Progenitor cell of endocrine pancreas (in vitro differentiated cells): ENCODE data around the gene PDLIM4. TPM values are rescaled to one million over a fixed set of nuclear protein-coding genes. Genes with fewer than 3 reads are reported as not detected.

Experiments used
- DNase-seq: peaks from one replicate; pipeline ENCODE4 v3.0.0; 2021; ENCODE audit warnings: low spot score; ENCODE audit not compliant: unreplicated experiment
- H3K27ac Mint-ChIP-seq: 2 replicates; pipeline ENCODE4 v1.8.0; 2021; ENCODE audit warnings: mild to moderate bottlenecking, moderate library complexity, mixed read lengths
- H3K27me3 Mint-ChIP-seq: 2 replicates; pipeline ENCODE4 v1.8.0; 2021; ENCODE audit warnings: mixed read lengths
- H3K36me3 Mint-ChIP-seq: 2 replicates; pipeline ENCODE4 v1.8.0; 2022; ENCODE audit warnings: mixed read lengths; ENCODE audit not compliant: insufficient read depth
- H3K4me1 Mint-ChIP-seq: 2 replicates; pipeline ENCODE4 v1.8.0; 2021; ENCODE audit warnings: low read depth, mixed read lengths
- H3K4me3 Mint-ChIP-seq: 2 replicates; pipeline ENCODE4 v1.8.0; 2021; ENCODE audit warnings: low read depth, mild to moderate bottlenecking, moderate library complexity, mixed read lengths
- H3K9me3 Mint-ChIP-seq: 2 replicates; pipeline ENCODE4 v1.8.0; 2021; ENCODE audit warnings: low read depth, mixed read lengths
- total RNA-seq: library from RNA; stranded (reverse); gene quantifications from 2 replicates; pipeline ENCODE4 v1.2.1, GENCODE V29; 2021
- TF ChIP-seq, protein P1 (sequence below): fragments of 200-600 bp; sonication (generic); IDR thresholded peaks from one replicate; pipeline ENCODE4 v1.5.0; 2021; ENCODE audit warnings: antibody characterized with exemption, mild to moderate bottlenecking; ENCODE audit not compliant: unreplicated experiment

The PDLIM4 gene
- total RNA-seq, 1 donor from 2014 or later: 14.7 TPM

DNA sequence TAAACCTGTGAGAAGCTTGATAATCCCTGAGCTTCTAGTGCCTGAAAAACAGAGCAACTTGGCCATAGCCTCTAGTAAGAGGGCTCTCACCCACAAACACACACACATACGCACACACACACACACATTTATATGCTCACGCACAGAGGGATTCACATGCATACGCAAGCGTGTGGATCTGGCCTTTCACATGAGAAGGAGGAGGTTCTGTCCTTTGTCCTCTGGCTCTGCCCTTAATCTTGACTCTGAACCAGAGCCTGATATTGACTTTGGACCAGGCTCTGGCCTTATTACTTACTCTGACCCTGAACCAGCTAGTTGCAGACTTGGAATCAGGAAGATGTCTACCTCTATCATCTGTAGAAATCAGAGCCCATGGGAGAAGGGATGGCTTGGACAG is 19.8 kb upstream of the PDLIM4 start:
- Mint-ChIP-seq H3K4me1 (no peaks in the 10 kb centered on the region), H3K36me3 (no peaks in the 10 kb centered on the region), H3K9me3 (peaks cover 3% of the 10 kb centered on the region), H3K27ac (no peak overlapping the region), H3K4me3 (no peak overlapping the region), H3K27me3 (peaks cover 6% of the 10 kb centered on the region)
- TF ChIP-seq, protein P1, sequence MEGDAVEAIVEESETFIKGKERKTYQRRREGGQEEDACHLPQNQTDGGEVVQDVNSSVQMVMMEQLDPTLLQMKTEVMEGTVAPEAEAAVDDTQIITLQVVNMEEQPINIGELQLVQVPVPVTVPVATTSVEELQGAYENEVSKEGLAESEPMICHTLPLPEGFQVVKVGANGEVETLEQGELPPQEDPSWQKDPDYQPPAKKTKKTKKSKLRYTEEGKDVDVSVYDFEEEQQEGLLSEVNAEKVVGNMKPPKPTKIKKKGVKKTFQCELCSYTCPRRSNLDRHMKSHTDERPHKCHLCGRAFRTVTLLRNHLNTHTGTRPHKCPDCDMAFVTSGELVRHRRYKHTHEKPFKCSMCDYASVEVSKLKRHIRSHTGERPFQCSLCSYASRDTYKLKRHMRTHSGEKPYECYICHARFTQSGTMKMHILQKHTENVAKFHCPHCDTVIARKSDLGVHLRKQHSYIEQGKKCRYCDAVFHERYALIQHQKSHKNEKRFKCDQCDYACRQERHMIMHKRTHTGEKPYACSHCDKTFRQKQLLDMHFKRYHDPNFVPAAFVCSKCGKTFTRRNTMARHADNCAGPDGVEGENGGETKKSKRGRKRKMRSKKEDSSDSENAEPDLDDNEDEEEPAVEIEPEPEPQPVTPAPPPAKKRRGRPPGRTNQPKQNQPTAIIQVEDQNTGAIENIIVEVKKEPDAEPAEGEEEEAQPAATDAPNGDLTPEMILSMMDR: no peak
- DNase-seq: no peak

- TF ChIP-seq, protein P1: peak; percentile 83
- Mint-ChIP-seq H3K4me3 (no peak overlapping the region), H3K27me3 (peaks cover under 1% of the 10 kb centered on the region), H3K36me3 (peaks cover 1% of the 10 kb centered on the region), H3K9me3 (peaks cover 7% of the 10 kb centered on the region), H3K27ac (no peak overlapping the region), H3K4me1 (no peaks in the 10 kb centered on the region)
- peak; percentile 73 for DNase-seq
These were observed 19.2 kb upstream of the PDLIM4 start for GRCh38 chr5:132238169-132238744.

GRCh38 chr5:132238901-132239500 is 18.5 kb upstream of the PDLIM4 start:
- Mint-ChIP-seq H3K36me3 (peaks cover 3% of the 10 kb centered on the region), H3K4me1 (no peaks in the 10 kb centered on the region), H3K27me3 (no peaks in the 10 kb centered on the region), H3K27ac (no peak overlapping the region), H3K9me3 (peaks cover 11% of the 10 kb centered on the region), H3K4me3 (no peak overlapping the region)
- TF ChIP-seq, protein P1: no peak
- DNase-seq: no peak

GRCh38 chr5:132239776-132240175 is 17.7 kb upstream of the PDLIM4 start:
- no peak for DNase-seq
- H3K4me3 Mint-ChIP-seq: no peak overlapping the region
- H3K27ac Mint-ChIP-seq: no peak overlapping the region
- no peaks in the 10 kb centered on the region for H3K4me1 Mint-ChIP-seq
- TF ChIP-seq, protein P1: no peak
- peaks cover 3% of the 10 kb centered on the region for H3K36me3 Mint-ChIP-seq
- H3K9me3 Mint-ChIP-seq: peaks cover 17% of the 10 kb centered on the region
- H3K27me3 Mint-ChIP-seq: no peaks in the 10 kb centered on the region

DNA sequence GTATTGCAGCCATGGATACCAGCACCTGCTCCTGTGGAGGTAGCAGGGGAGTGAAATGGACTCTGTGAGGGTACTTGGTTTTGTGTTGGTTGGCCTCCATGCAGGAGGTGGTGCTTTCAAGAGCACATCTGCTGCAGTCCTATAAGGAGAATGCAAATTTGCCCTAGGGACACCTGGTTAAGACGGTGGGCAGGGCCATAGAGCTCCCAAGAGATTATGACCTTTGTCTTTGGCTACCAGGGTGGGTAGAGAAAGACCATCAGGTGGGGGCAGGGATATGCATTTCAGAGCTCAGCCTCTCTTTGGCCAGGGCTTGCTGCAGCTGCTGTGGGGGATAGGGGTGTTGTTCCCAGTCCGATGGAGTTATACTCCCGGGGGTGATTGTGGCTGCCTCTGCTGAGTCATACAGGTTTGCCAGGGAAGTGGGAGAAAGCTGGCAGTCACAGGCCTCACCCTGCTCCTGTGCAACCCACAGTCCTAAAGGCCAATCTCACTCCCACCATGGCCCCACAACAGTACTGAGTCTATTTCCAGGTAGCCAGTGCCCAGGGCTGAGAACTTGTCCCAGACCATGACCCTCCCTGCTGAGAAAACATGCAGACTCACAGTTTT is 14.0 kb upstream of the PDLIM4 start:
- peaks cover 17% of the 10 kb centered on the region for H3K9me3 Mint-ChIP-seq
- no peak overlapping the region for H3K27ac Mint-ChIP-seq
- H3K4me3 Mint-ChIP-seq: no peak overlapping the region
- no peaks in the 10 kb centered on the region for H3K27me3 Mint-ChIP-seq
- H3K36me3 Mint-ChIP-seq: peaks cover 3% of the 10 kb centered on the region
- DNase-seq: no peak
- TF ChIP-seq, protein P1: no peak
- H3K4me1 Mint-ChIP-seq: no peaks in the 10 kb centered on the region
